ENCODE measurements around the gene THAP4. TPM values are rescaled to one million over a fixed set of nuclear protein-coding genes. Genes with fewer than 3 reads are reported as not detected.

Gene THAP4
- total and polyA plus RNA-seq, 2 of the 4 experiments (the other 2 are of a cell fraction) = 33.9 to 55.1 TPM

GRCh38 chr2:241673797-241674725, 37.1 kb upstream of the THAP4 start:
- H3K9me1 ChIP-seq (ENCODE audit: insufficient read depth, low read length) = no peaks in the 10 kb centered on the region
- dilution Hi-C loops (cut with HindIII; ENCODE audit: low sequenced_read_pairs, unreplicated experiment) = no loop called here
- DNase-seq = no peak

More at GRCh38 chr2:241673797-241674725, 37.1 kb upstream of the THAP4 start:
- Histone ChIP-seq H3K23ac (ENCODE audit: low read depth, low read length) (no peak overlapping the region), H4K8ac (ENCODE audit: low read depth in 2 of 2, low read length in 2 of 2) (no peak overlapping the region), H4K5ac (ENCODE audit: low read depth, low read length) (no peak overlapping the region), H3K36me3 (ENCODE audit: control insufficient read depth, insufficient read depth, low read length) (peaks cover 67% of the 10 kb centered on the region), H4K20me1 (ENCODE audit: insufficient read depth, low read length) (0 out of 2 replicates have a peak, but pooled peaks cover 4% of the 10 kb centered on the region), H3K18ac (ENCODE audit: low read depth, low read length) (no peak overlapping the region), H3K4ac (ENCODE audit: low read depth, low read length) (no peak overlapping the region), H2AK5ac (ENCODE audit: low read depth, low read length) (no peak overlapping the region), H2AFZ (replicated peaks; ENCODE audit: low read length, poor library complexity) (no peak overlapping the region), H3K14ac (replicated peaks; ENCODE audit: low read depth, low read length) (no peak overlapping the region), H3K9ac (ENCODE audit: low read depth, low read length) (no peak overlapping the region), H3K56ac (ENCODE audit: extremely low read depth, insufficient read depth, low read length) (no peak overlapping the region), H4K91ac (ENCODE audit: insufficient read depth, low read depth, low read length) (no peak overlapping the region), H3K9me3 (ENCODE audit: control insufficient read depth, insufficient read depth, low read length) (no peaks in the 10 kb centered on the region), H2BK15ac (ENCODE audit: low read depth, low read length) (no peak overlapping the region), H3K4me3 (ENCODE audit: insufficient read depth, low read depth, low read length) (no peak overlapping the region), H3K27me3 (ENCODE audit: control insufficient read depth, insufficient read depth, low read length) (no peaks in the 10 kb centered on the region), H2BK20ac (ENCODE audit: low read depth, low read length) (no peak overlapping the region), H2BK5ac (ENCODE audit: low read depth, low read length, poor library complexity, severe bottlenecking) (no peak overlapping the region), H3K79me1 (ENCODE audit: low read depth in 1 of 2, low read length in 2 of 2) (peaks cover 0 to 12% of the 10 kb centered on the region in 2 experiments; a peak in 2 of 4 replicates), H3K4me2 (ENCODE audit: low read depth, low read length) (no peak overlapping the region), H2BK120ac (ENCODE audit: low read depth, low read length) (no peak overlapping the region), H3K27ac (ENCODE audit: insufficient read depth, low read length) (no peak overlapping the region; the same call in 1 of the 2 replicates), H3K4me1 (ENCODE audit: control insufficient read depth, insufficient read depth, low read length) (no peaks in the 10 kb centered on the region), H2AK9ac (replicated peaks; ENCODE audit: low read depth, low read length, poor library complexity) (peak overlapping the region; percentile 76)
- ATAC-seq (ENCODE audit: low read depth) = peak; percentile 35
- WGBS, 2 experiments (ENCODE audit: extremely low coverage in 2 of 2, insufficient read length in 1 of 2) = 91% methylated on average over 9 of the region's 21 CpGs; no CpG with 5 or more reads in 1 of the 2 experiments
- no TSS peak for BruUV-seq (replicated peaks)
- TF ChIP-seq FOS (IDR thresholded peaks at IDR 0.05; ENCODE audit: low read depth, low read length) = no peak
- no peak for TF ChIP-seq POLR2A (IDR thresholded peaks at IDR 0.05; ENCODE audit: low read depth, low read length)
- TF ChIP-seq CHD1 (IDR thresholded peaks at IDR 0.05; ENCODE audit: low read depth, low read length) = no peak
- no peak for TF ChIP-seq ELK1 (IDR thresholded peaks at IDR 0.05; ENCODE audit: borderline replicate concordance, low read depth, low read length)
- no peak for TF ChIP-seq RAD21 (IDR thresholded peaks at IDR 0.05; ENCODE audit: low read length)
- TF ChIP-seq RFX5 (IDR thresholded peaks at IDR 0.05; ENCODE audit: low read depth, low read length) = no peak
- no peak for TF ChIP-seq SMC3 (IDR thresholded peaks at IDR 0.05; ENCODE audit: low read depth, low read length)
- TF ChIP-seq RCOR1 (IDR thresholded peaks at IDR 0.05; ENCODE audit: insufficient replicate concordance, low read length) = no peak
- no peak for TF ChIP-seq MAFK (IDR thresholded peaks at IDR 0.05; ENCODE audit: low read depth, low read length)
- TF ChIP-seq NFE2L2 (IDR thresholded peaks at IDR 0.05; ENCODE audit: low read depth, low read length) = no peak
- no peak for TF ChIP-seq USF2 (IDR thresholded peaks at IDR 0.05; ENCODE audit: low read depth, low read length)
- no peak for TF ChIP-seq BHLHE40 (IDR thresholded peaks at IDR 0.05; ENCODE audit: low read depth, low read length)
- no peak for TF ChIP-seq CEBPB (IDR thresholded peaks at IDR 0.05; ENCODE audit: low read depth, low read length)
- no peak for TF ChIP-seq MXI1 (IDR thresholded peaks at IDR 0.05; ENCODE audit: borderline replicate concordance, low read depth, low read length)
- TF ChIP-seq CTCF (conservative IDR thresholded peaks at IDR 0.05; ENCODE audit: low read depth, low read length) = no peak
- CTCF ChIA-PET = no interaction called here
- in situ Hi-C loops (cut with MboI; ENCODE audit: low sequenced_read_pairs) = loop anchor here (25.0 kb wide), 1 partner anchor 812 kb away; the partner anchor contains the start of gene AGXT
- intact Hi-C loops (cut with micrococcal nuclease) = no loop called here
- POLR2A ChIA-PET (ENCODE audit: unreplicated experiment) = no interaction called here
